PC-9 (cell line): ENCODE results near the gene ZDHHC5. TPM values are rescaled to one million over a fixed set of nuclear protein-coding genes. Genes with fewer than 3 reads are reported as not detected.

Source experiments
- BruUV-seq: library from RNA; stranded (reverse); fragments of 400-500 nt; replicated peaks from 2 replicates; lab custom pipeline; 2021; lab: Mats Ljungman, UMichigan
- CTCF ChIA-PET: fragments of 300-600 bp; sonication (Branson Sonifier 250); formaldehyde crosslinking; loops from one replicate; lab custom pipeline; 2022; ENCODE audit warnings: antibody characterized with exemption; lab: Charles Lee
- POLR2A ChIA-PET: fragments of 300-600 bp; sonication (Branson Sonifier 250); formaldehyde crosslinking; loops from one replicate; lab custom pipeline; 2022; ENCODE audit warnings: antibody characterized with exemption; ENCODE audit not compliant: unreplicated experiment; lab: Charles Lee
- DNase-seq, 2 experiments: peaks; one replicate each; pipeline versions ENCODE4 v3.0.0 to v3.0.0-alpha.2; 2015 to 2022; ENCODE audit warnings: mixed read lengths in 1 of 2
- H2AFZ ChIP-seq: fragments of 200-600 bp; sonication (generic); 2 replicates; pipeline ENCODE4 v1.8.1; 2017; ENCODE audit warnings: antibody characterized with exemption
- H3F3A ChIP-seq: fragments of 200-600 bp; sonication (generic); 2 replicates; pipeline ENCODE4 v1.8.1; 2017; ENCODE audit warnings: antibody characterized with exemption, mild to moderate bottlenecking, low read depth; ENCODE audit not compliant: insufficient read depth
- H3K27ac ChIP-seq: fragments of 200-600 bp; sonication (generic); 2 replicates; pipeline ENCODE4 v1.6.1; 2016; ENCODE audit warnings: mixed run types
- H3K27me3 ChIP-seq: fragments of 200-600 bp; sonication (generic); 2 replicates; pipeline ENCODE4 v1.6.1; 2016; ENCODE audit warnings: low read depth, mixed run types; ENCODE audit not compliant: insufficient read depth
- H3K36me3 ChIP-seq: fragments of 200-600 bp; sonication (generic); 2 replicates; pipeline ENCODE4 v1.6.1; 2016; ENCODE audit warnings: low read depth, mixed run types
- H3K4me1 ChIP-seq: fragments of 200-600 bp; sonication (generic); replicated peaks from 2 replicates; pipeline ENCODE4 v1.6.1; 2016; ENCODE audit warnings: mixed run types; ENCODE audit not compliant: insufficient read depth
- H3K4me2 ChIP-seq: fragments of 200-600 bp; sonication (generic); 2 replicates; pipeline ENCODE4 v1.6.1; 2017; ENCODE audit warnings: mixed run types
- H3K4me3 ChIP-seq: fragments of 200-600 bp; sonication (generic); 2 replicates; pipeline ENCODE4 v1.6.1; 2016; ENCODE audit warnings: mixed run types
- H3K79me2 ChIP-seq: fragments of 200-600 bp; sonication (generic); 2 replicates; pipeline ENCODE4 v1.6.1; 2017; ENCODE audit warnings: low read depth, mixed run types
- H3K9me2 ChIP-seq: fragments of 200-600 bp; sonication (generic); 2 replicates; pipeline ENCODE4 v1.8.1; 2017; ENCODE audit warnings: mild to moderate bottlenecking; ENCODE audit not compliant: insufficient read depth
- H3K9me3 ChIP-seq: fragments of 200-600 bp; sonication (generic); 2 replicates; pipeline ENCODE4 v1.8.1; 2016; ENCODE audit warnings: low read depth; ENCODE audit not compliant: insufficient read depth
- H4K20me1 ChIP-seq: fragments of 200-600 bp; sonication (generic); 2 replicates; pipeline ENCODE4 v1.8.1; 2017; ENCODE audit not compliant: insufficient read depth
- EZH2 ChIP-seq: fragments of 200-600 bp; sonication (generic); IDR thresholded peaks from 2 replicates; pipeline ENCODE4 v1.8.0; 2017; ENCODE audit warnings: antibody characterized with exemption, low read depth
- intact Hi-C: fragments of 100-400 bp; cut with micrococcal nuclease; formaldehyde crosslinking; loops from one replicate; pipeline ENCODE4 v1.10.0; 2022; ENCODE audit not compliant: unreplicated experiment
- total RNA-seq: library from RNA; stranded (reverse); gene quantifications from 2 replicates; pipeline ENCODE4 v1.2.3, GENCODE V29; 2021
- TF ChIP-seq, protein P1 (sequence below): fragments of 200-600 bp; sonication (generic); conservative IDR thresholded peaks from 2 replicates; pipeline ENCODE4 v1.6.1; 2017; ENCODE audit warnings: mixed run types, antibody characterized with exemption, mild to moderate bottlenecking, moderate library complexity

Gene ZDHHC5
- total RNA-seq, 1 experiment from 2014 or later: 94.2 TPM

DNA sequence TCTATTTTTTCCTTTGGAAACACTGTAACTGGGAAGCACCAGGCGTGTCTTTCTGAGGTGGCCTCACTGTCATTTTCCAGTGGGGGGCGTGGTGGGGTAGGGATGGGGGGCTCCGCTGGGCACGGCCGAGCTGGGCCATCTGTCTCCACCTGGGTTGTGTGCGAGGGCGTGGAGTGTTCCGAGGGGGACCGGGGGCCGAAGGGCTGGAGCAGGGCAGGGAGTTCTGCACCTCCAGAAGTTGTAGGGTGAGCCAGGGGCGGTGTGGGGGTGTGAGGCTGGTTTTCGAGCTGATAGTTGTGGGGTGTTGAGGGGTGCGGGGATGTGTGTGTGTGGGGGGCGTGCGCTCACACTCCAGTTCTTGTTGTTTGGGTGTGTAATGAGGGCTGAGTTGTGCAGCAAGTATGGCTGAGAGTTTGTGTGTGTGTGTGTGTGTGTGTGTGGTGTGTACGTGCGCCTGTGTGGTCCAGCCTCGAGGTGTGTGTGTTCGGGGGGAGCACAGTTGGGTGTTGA is 29.0 kb upstream of the ZDHHC5 start:
- no peak for DNase-seq
- Histone ChIP-seq H3K4me3 (no peak overlapping the region; the same call in 1 of the 2 replicates), H3K9me3 (no peaks in the 10 kb centered on the region), H3K27me3 (no peaks in the 10 kb centered on the region), H3K36me3 (no peaks in the 10 kb centered on the region), H3K27ac (no peak overlapping the region), H2AFZ (no peak overlapping the region), H3F3A (no peaks in the 10 kb centered on the region), H3K9me2 (no peaks in the 10 kb centered on the region), H3K79me2 (no peaks in the 10 kb centered on the region), H3K4me2 (peak overlapping the region; percentile 40), H4K20me1 (no peaks in the 10 kb centered on the region), H3K4me1 (no peaks in the 10 kb centered on the region)
- intact Hi-C loops: no loop called here
- TF ChIP-seq EZH2: no peak
- TF ChIP-seq, protein P1, sequence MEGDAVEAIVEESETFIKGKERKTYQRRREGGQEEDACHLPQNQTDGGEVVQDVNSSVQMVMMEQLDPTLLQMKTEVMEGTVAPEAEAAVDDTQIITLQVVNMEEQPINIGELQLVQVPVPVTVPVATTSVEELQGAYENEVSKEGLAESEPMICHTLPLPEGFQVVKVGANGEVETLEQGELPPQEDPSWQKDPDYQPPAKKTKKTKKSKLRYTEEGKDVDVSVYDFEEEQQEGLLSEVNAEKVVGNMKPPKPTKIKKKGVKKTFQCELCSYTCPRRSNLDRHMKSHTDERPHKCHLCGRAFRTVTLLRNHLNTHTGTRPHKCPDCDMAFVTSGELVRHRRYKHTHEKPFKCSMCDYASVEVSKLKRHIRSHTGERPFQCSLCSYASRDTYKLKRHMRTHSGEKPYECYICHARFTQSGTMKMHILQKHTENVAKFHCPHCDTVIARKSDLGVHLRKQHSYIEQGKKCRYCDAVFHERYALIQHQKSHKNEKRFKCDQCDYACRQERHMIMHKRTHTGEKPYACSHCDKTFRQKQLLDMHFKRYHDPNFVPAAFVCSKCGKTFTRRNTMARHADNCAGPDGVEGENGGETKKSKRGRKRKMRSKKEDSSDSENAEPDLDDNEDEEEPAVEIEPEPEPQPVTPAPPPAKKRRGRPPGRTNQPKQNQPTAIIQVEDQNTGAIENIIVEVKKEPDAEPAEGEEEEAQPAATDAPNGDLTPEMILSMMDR: no peak
- CTCF ChIA-PET: interaction anchor here (0.5 to 0.6 kb wide), 2 partner anchors 181 to 387 kb away, joined by 3 to 8 read pairs; no protein-coding TSS in a partner anchor
- POLR2A ChIA-PET: no interaction called here
- no TSS peak for BruUV-seq

GRCh38 chr11:57639321-57640067 is 28.4 kb upstream of the ZDHHC5 start:
- H3K27me3 ChIP-seq: no peaks in the 10 kb centered on the region
- POLR2A ChIA-PET: no interaction called here
- H4K20me1 ChIP-seq: no peaks in the 10 kb centered on the region
- no peak for TF ChIP-seq EZH2
- TF ChIP-seq, protein P1: no peak
- no peaks in the 10 kb centered on the region for H3K9me3 ChIP-seq
- no peaks in the 10 kb centered on the region for H3K9me2 ChIP-seq
- no peaks in the 10 kb centered on the region for H3K36me3 ChIP-seq
- no TSS peak for BruUV-seq
- no peaks in the 10 kb centered on the region for H3K79me2 ChIP-seq
- no peak overlapping the region for H3K27ac ChIP-seq
- no peak overlapping the region for H2AFZ ChIP-seq
- intact Hi-C loops: no loop called here
- DNase-seq: peak in 1 of 2 experiments; percentile 43
- no peak overlapping the region for H3K4me2 ChIP-seq
- H3F3A ChIP-seq: no peaks in the 10 kb centered on the region
- no peaks in the 10 kb centered on the region; the same call in 1 of the 2 replicates for H3K4me1 ChIP-seq
- CTCF ChIA-PET: interaction anchor here (0.5 to 1.3 kb wide), 4 partner anchors 9 to 182 kb away, joined by 3 to 8 read pairs (median 6); no protein-coding TSS in a partner anchor
- no peak overlapping the region for H3K4me3 ChIP-seq

GRCh38 chr11:57640068-57640800 is 27.7 kb upstream of the ZDHHC5 start:
- Histone ChIP-seq H3K36me3 (no peaks in the 10 kb centered on the region), H3K27me3 (peaks cover 4% of the 10 kb centered on the region; the same call in 1 of the 2 replicates), H3K4me2 (no peak overlapping the region), H3K9me3 (no peaks in the 10 kb centered on the region), H2AFZ (no peak overlapping the region), H3K27ac (no peak overlapping the region), H3K4me1 (peaks cover 3% of the 10 kb centered on the region; the same call in 1 of the 2 replicates), H3K4me3 (no peak overlapping the region), H4K20me1 (no peaks in the 10 kb centered on the region), H3K79me2 (no peaks in the 10 kb centered on the region), H3K9me2 (no peaks in the 10 kb centered on the region), H3F3A (no peaks in the 10 kb centered on the region)
- TF ChIP-seq, protein P1: no peak
- ChIA-PET CTCF (interaction anchor here (0.7 to 2.7 kb wide), 5 partner anchors 9 to 294 kb away, joined by 3 to 26 read pairs (median 4); partner anchors contain the start of gene UBE2L6), POLR2A (interaction anchor here (0.6 to 0.7 kb wide), 2 partner anchors 26 to 147 kb away, joined by 3 to 8 read pairs; no protein-coding TSS in a partner anchor)
- TSS peak; percentile 12 for BruUV-seq
- no peak for DNase-seq
- intact Hi-C loops: no loop called here
